SK-N-SH (cell line): ENCODE data around the gene HEXD. TPM values are rescaled to one million over a fixed set of nuclear protein-coding genes. Genes with fewer than 3 reads are reported as not detected.

Experiments
- CTCF ChIA-PET: fragments of 300-600, 350-600 bp; formaldehyde crosslinking; extraction: SDS; loops from one replicate; lab custom pipeline; 2021; lab: Yijun Ruan, JAX
- POLR2A ChIA-PET: fragments of 350-600 bp; sonication (Branson Sonifier 250); formaldehyde crosslinking; extraction: SDS; loops from one replicate; lab custom pipeline; 2020; ENCODE audit warnings: antibody characterized with exemption, inconsistent platforms; lab: Yijun Ruan, JAX
- DNase-seq: peaks from one replicate; pipeline ENCODE4 v3.0.0; 2012
- H2AFZ ChIP-seq: fragments of 200-600 bp; sonication (generic); 2 replicates; pipeline ENCODE4 v1.8.1; 2016; ENCODE audit warnings: antibody characterized with exemption, mild to moderate bottlenecking, low read depth
- H3F3A ChIP-seq: fragments of 200-600 bp; sonication (generic); replicated peaks from 2 replicates; pipeline ENCODE3; 2016; ENCODE audit warnings: antibody characterized with exemption, mild to moderate bottlenecking; ENCODE audit not compliant: insufficient read depth
- H3K27ac ChIP-seq, 2 experiments: fragments of 200-500 bp in 1 of 2; fragments of 200-600 bp in 1 of 2; sonication (Bioruptor generic) in 1 of 2; sonication (generic), shearing (Covaris generic) in 1 of 2; 2 replicates each; pipeline versions ENCODE4 v1.5.1 to v1.6.1; 2014 to 2016; ENCODE audit warnings: low read depth in 2 of 2, inconsistent platforms in 1 of 2, low read length in 1 of 2, mild to moderate bottlenecking in 1 of 2, mixed read lengths in 1 of 2
- H3K27me3 ChIP-seq: fragments of 200-600 bp; sonication (generic), shearing (Covaris generic); 2 replicates; pipeline ENCODE4 v1.6.1; 2016; ENCODE audit warnings: mixed run types; ENCODE audit not compliant: insufficient read depth
- H3K36me3 ChIP-seq, 2 experiments: fragments of 200-500 bp in 1 of 2; fragments of 200-600 bp in 1 of 2; sonication (Bioruptor generic) in 1 of 2; sonication (generic) in 1 of 2; replicated peaks in 1 of 2; 2 replicates each; pipeline versions ENCODE3 to v1.5.1; 2014 to 2016; ENCODE audit warnings: low read length in 1 of 2, mild to moderate bottlenecking in 1 of 2; ENCODE audit not compliant: insufficient read depth in 2 of 2, control insufficient read depth in 1 of 2
- H3K4me1 ChIP-seq, 2 experiments: fragments of 200-500 bp in 1 of 2; fragments of 200-600 bp in 1 of 2; sonication (Bioruptor generic) in 1 of 2; sonication (generic), shearing (Covaris generic) in 1 of 2; 2 replicates each; pipeline versions ENCODE4 v1.5.1 to v1.6.1; 2014 to 2016; ENCODE audit warnings: low read depth in 1 of 2, low read length in 1 of 2, mixed run types in 1 of 2; ENCODE audit not compliant: insufficient read depth in 2 of 2, control insufficient read depth in 1 of 2
- H3K4me2 ChIP-seq: fragments of 200-600 bp; sonication (generic), shearing (Covaris generic); 2 replicates; pipeline ENCODE4 v1.6.1; 2017; ENCODE audit warnings: mixed run types
- H3K4me3 ChIP-seq, 2 experiments: fragments of 200-500 bp in 1 of 2; fragments of 200-600 bp in 1 of 2; sonication (Bioruptor generic) in 1 of 2; sonication (generic), shearing (Covaris generic) in 1 of 2; 2 replicates each; pipeline versions ENCODE4 v1.5.1 to v1.8.1; 2014 to 2016; ENCODE audit warnings: low read depth in 2 of 2, inconsistent platforms in 1 of 2, low read length in 1 of 2, mild to moderate bottlenecking in 1 of 2, mixed read lengths in 1 of 2, moderate library complexity in 1 of 2
- H3K79me2 ChIP-seq: fragments of 200-600 bp; sonication (generic); 2 replicates; pipeline ENCODE4 v1.8.1; 2017; ENCODE audit warnings: mild to moderate bottlenecking; ENCODE audit not compliant: insufficient read depth
- H3K9ac ChIP-seq: fragments of 200-600 bp; sonication (generic); 2 replicates; pipeline ENCODE4 v1.6.1; 2017; ENCODE audit warnings: mixed run types
- H3K9me2 ChIP-seq: fragments of 200-600 bp; sonication (generic); 2 replicates; pipeline ENCODE4 v1.6.1; 2017; ENCODE audit warnings: mixed run types
- H3K9me3 ChIP-seq: fragments of 200-600 bp; sonication (generic); 2 replicates; pipeline ENCODE4 v1.6.1; 2017; ENCODE audit warnings: mixed run types, mild to moderate bottlenecking, moderate library complexity
- H4K20me1 ChIP-seq: fragments of 200-600 bp; sonication (generic); 2 replicates; pipeline ENCODE4 v1.6.1; 2017; ENCODE audit warnings: mild to moderate bottlenecking, mixed run types; ENCODE audit not compliant: insufficient read depth
- EP300 ChIP-seq, 2 experiments: IDR thresholded peaks; 2 replicates each; pipeline versions ENCODE4 v1.4.0 to v1.6.1; 2012; ENCODE audit warnings: borderline replicate concordance in 1 of 2, low read depth in 1 of 2, low read length in 1 of 2
- MEF2A ChIP-seq: IDR thresholded peaks from 2 replicates; pipeline ENCODE4 v1.4.0; 2012; ENCODE audit warnings: low read depth, borderline replicate concordance
- NFIC ChIP-seq: IDR thresholded peaks from 2 replicates; pipeline ENCODE4 v1.4.0; 2012; ENCODE audit warnings: borderline replicate concordance
- NRF1 ChIP-seq: IDR thresholded peaks from 2 replicates; pipeline ENCODE4 v1.6.1; 2012; ENCODE audit warnings: low read depth, mild to moderate bottlenecking, low read length
- POLR2AphosphoS5 ChIP-seq: IDR thresholded peaks from 2 replicates; pipeline ENCODE4 v1.6.1; 2012; ENCODE audit warnings: low read depth, low read length
- RAD21 ChIP-seq: IDR thresholded peaks from 2 replicates; pipeline ENCODE4 v1.6.1; 2012; ENCODE audit warnings: mild to moderate bottlenecking, low read length
- RFX5 ChIP-seq: IDR thresholded peaks from 2 replicates; pipeline ENCODE4 v1.6.1; 2012; ENCODE audit warnings: mild to moderate bottlenecking, improper control_type of control experiment, low read length
- SIN3A ChIP-seq: IDR thresholded peaks from 2 replicates; pipeline ENCODE4 v1.6.1; 2012; ENCODE audit warnings: low read depth, mild to moderate bottlenecking, low read length, moderate library complexity, borderline replicate concordance
- TAF1 ChIP-seq: IDR thresholded peaks from 2 replicates; pipeline ENCODE4 v1.6.1; 2012; ENCODE audit warnings: low read depth, mild to moderate bottlenecking, low read length, moderate library complexity, borderline replicate concordance
- TCF12 ChIP-seq: IDR thresholded peaks from 2 replicates; pipeline ENCODE4 v1.4.0; 2012
- YY1 ChIP-seq: IDR thresholded peaks from 2 replicates; pipeline ENCODE4 v1.4.0; 2012; ENCODE audit warnings: low read depth, mild to moderate bottlenecking
- WGBS: methylation state at CpG from one replicate; pipeline ENCODE4 v1.1.6; 2017; ENCODE audit warnings: low lambda C conversion rate; 5-methylcytosine and 5-hydroxymethylcytosine counted together
- polyA plus RNA-seq, 3 experiments: library from polyadenylated mRNA; depleted of rRNA; stranded (reverse); fragments of >200 nt; gene quantifications; 2 replicates each; pipeline ENCODE4 v1.2.3, GENCODE V29; 2012
- TF ChIP-seq, protein P1 (sequence below): IDR thresholded peaks from 2 replicates; pipeline ENCODE4 v1.4.0; 2012; ENCODE audit warnings: low read depth
- TF ChIP-seq, protein P2 (sequence below): fragments of 200-600 bp; sonication (generic); IDR thresholded peaks from 2 replicates; pipeline ENCODE4 v1.6.1; 2017; ENCODE audit warnings: antibody characterized with exemption, mild to moderate bottlenecking, moderate library complexity

Gene HEXD
- polyA plus RNA-seq, 1 of the 3 experiments (the other 2 are of a cell fraction): 38.8 TPM

DNA sequence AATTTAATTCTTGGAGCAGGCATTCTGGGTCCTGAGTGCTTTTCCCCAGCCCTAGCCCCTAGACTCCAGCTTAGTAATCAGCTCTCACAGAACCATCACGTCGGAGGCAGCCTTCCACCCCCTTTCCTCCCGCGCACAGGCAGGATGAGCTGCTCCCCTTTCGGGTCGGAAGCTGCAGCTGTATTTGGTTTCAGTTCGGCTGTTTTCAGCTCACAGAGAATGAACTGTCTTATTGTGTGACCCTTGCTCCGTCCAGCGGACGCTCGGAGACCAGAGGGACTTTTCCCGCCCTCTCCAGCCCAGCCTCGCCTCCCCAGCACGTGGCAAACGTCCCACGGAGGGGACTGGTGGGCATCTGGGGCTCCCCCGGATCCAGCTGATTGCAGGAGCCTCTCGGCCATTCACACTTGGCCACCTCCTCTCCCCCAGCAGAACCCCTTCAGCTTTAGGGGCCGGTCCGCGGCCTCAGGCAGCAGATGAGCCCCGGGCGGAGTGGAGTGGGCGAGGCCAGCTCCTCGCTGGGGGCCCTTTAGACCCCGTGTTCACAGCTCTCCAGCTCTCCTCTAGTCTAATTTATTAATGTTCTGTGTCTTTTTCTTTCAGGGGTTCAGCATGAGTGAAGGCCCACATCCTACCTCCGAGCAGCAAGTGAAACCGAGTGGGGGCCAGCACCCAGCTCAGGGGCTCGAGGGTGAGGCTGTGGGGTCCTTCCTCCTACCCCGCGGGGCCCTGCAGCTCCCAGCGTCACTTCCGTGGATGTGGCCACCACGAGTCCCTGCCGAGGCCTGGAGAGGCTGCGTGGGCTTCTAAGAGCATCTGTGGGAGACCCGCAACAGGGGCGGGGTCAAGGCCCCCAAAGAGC is 47.4 kb upstream of the HEXD start:
- Histone ChIP-seq H3K36me3 (no peaks in the 10 kb centered on the region), H3K9me2 (no peaks in the 10 kb centered on the region), H3K27ac (no peak overlapping the region), H3K4me1 (peaks cover 3 to 18% of the 10 kb centered on the region in 2 experiments; a peak in 2 of 4 replicates), H3K79me2 (no peaks in the 10 kb centered on the region), H3F3A (peaks cover 10% of the 10 kb centered on the region), H3K4me2 (peak overlapping the region; percentile 63), H2AFZ (no peak overlapping the region), H3K9me3 (no peaks in the 10 kb centered on the region), H3K9ac (no peak overlapping the region), H3K4me3 (peak overlapping the region; percentile 4 to 51; a peak in 2 of 4 replicates), H3K27me3 (peaks cover 56% of the 10 kb centered on the region), H4K20me1 (no peaks in the 10 kb centered on the region)
- CTCF ChIA-PET: interaction anchor here (0.5 to 2.3 kb wide), 17 partner anchors 9 to 340 kb away, joined by 3 to 12 read pairs (median 5); partner anchors contain the start of gene TEX19
- POLR2A ChIA-PET: interaction anchor here (0.8 to 1.3 kb wide), 3 partner anchors 14 to 87 kb away, joined by 3 to 5 read pairs (median 3); partner anchors contain the start of gene OGFOD3
- TF ChIP-seq TAF1 (no peak), SIN3A (no peak), RFX5 (no peak), POLR2AphosphoS5 (no peak), YY1 (no peak)
- TF ChIP-seq, protein P1, sequence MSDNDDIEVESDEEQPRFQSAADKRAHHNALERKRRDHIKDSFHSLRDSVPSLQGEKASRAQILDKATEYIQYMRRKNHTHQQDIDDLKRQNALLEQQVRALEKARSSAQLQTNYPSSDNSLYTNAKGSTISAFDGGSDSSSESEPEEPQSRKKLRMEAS: no peak
- peak; percentile 51 for DNase-seq
- WGBS: 37% methylated on average over 37 of the region's 38 CpGs

- H3K36me3 ChIP-seq: no peaks in the 10 kb centered on the region
- DNase-seq: peak; percentile 79
- peak within 1 kb of the TSS; percentile 29 to 51; a peak in 2 of 4 replicates for H3K4me3 ChIP-seq
- no peak within 1 kb of the TSS for H3K27ac ChIP-seq
- H3K9me2 ChIP-seq: no peaks in the 10 kb centered on the region
- H3K4me1 ChIP-seq: peaks cover 3 to 18% of the 10 kb centered on the region in 2 experiments; a peak in 2 of 4 replicates
- peaks cover 10% of the 10 kb centered on the region for H3F3A ChIP-seq
- no peaks in the 10 kb centered on the region for H3K9me3 ChIP-seq
- no peaks in the 10 kb centered on the region for H4K20me1 ChIP-seq
- H3K27me3 ChIP-seq: peaks cover 65% of the 10 kb centered on the region
- TF ChIP-seq MEF2A (no peak), RAD21 (no peak), YY1 (no peak), EP300 (IDR thresholded peaks at IDR 0.05; ENCODE audit: borderline replicate concordance in 1 of 2, low read depth in 1 of 2, low read length in 1 of 2) (no peak), SIN3A (no peak), TCF12 (no peak), NRF1 (no peak), NFIC (no peak)
- TF ChIP-seq, protein P2, sequence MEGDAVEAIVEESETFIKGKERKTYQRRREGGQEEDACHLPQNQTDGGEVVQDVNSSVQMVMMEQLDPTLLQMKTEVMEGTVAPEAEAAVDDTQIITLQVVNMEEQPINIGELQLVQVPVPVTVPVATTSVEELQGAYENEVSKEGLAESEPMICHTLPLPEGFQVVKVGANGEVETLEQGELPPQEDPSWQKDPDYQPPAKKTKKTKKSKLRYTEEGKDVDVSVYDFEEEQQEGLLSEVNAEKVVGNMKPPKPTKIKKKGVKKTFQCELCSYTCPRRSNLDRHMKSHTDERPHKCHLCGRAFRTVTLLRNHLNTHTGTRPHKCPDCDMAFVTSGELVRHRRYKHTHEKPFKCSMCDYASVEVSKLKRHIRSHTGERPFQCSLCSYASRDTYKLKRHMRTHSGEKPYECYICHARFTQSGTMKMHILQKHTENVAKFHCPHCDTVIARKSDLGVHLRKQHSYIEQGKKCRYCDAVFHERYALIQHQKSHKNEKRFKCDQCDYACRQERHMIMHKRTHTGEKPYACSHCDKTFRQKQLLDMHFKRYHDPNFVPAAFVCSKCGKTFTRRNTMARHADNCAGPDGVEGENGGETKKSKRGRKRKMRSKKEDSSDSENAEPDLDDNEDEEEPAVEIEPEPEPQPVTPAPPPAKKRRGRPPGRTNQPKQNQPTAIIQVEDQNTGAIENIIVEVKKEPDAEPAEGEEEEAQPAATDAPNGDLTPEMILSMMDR: no peak
- ChIA-PET POLR2A (no interaction called here), CTCF (interaction anchor here (0.8 to 2.4 kb wide), 16 partner anchors 9 to 136 kb away, joined by 3 to 12 read pairs (median 6); partner anchors contain the start of gene TEX19)
- H3K9ac ChIP-seq: no peak within 1 kb of the TSS
- peak within 1 kb of the TSS; percentile 63 for H3K4me2 ChIP-seq
- no peak within 1 kb of the TSS for H2AFZ ChIP-seq
- 11% methylated on average over 53 of the region's 109 CpGs for WGBS
- no peaks in the 10 kb centered on the region for H3K79me2 ChIP-seq
Measured at GRCh38 chr17:82371333-82372248, 46.6 kb upstream of the HEXD start, which contains the start of gene UTS2R. Gene UTS2R (plus strand): TSS chr17:82371765. CDS start chr17:82374325, 2,560 bp downstream.
